Body of pancreas (tissue), 4 donors: ENCODE results near the gene DNAJC11.

Experiments
- CTCF ChIP-seq, 7 experiments: fragments of 450-650 bp in 4 of 7; fragments of 200-600 bp in 3 of 7; sonication (generic) in 3 of 7; IDR thresholded peaks; one replicate each; pipeline ENCODE4 v1.5.1; 2016 to 2019; ENCODE audit warnings: antibody characterized with exemption in 7 of 7
- POLR2A ChIP-seq, 3 donors: fragments of 450-650 bp; IDR thresholded peaks; one replicate each; pipeline ENCODE4 v1.6.1; 2016; ENCODE audit warnings: antibody characterized with exemption in 3 of 3, mild to moderate bottlenecking in 2 of 3

- TF ChIP-seq CTCF (IDR thresholded peaks at IDR 0.05): no peak
- no peak for TF ChIP-seq POLR2A (IDR thresholded peaks at IDR 0.05)
Measured at GRCh38 chr1:6731905-6732304, 30.3 kb upstream of the DNAJC11 start.
